ENCODE measurements around the gene UCHL1. TPM values are rescaled to one million over a fixed set of nuclear protein-coding genes. Genes with fewer than 3 reads are reported as not detected.

Gene UCHL1
- total and polyA plus RNA-seq, 10 of the 15 experiments (the other 5 are each of a cell fraction or from before 2014, with no cell fraction given), result 0.29 to 178 (median 125) TPM

GRCh38 chr4:41216294-41217019, 40.3 kb upstream of the UCHL1 start (continued):
- peak; percentile 39; the same call in 1 of the 2 replicates for TF ChIP-seq RB1 (IDR thresholded peaks at IDR 0.05; ENCODE audit: borderline replicate concordance)
- TF ChIP-seq RFX5 (IDR thresholded peaks at IDR 0.05; ENCODE audit: low read depth, low read length), result no peak
- peak; percentile 35; the same call in 1 of the 2 replicates for TF ChIP-seq ZNF207 (IDR thresholded peaks at IDR 0.05; ENCODE audit: borderline replicate concordance)
- TF ChIP-seq, protein P1, sequence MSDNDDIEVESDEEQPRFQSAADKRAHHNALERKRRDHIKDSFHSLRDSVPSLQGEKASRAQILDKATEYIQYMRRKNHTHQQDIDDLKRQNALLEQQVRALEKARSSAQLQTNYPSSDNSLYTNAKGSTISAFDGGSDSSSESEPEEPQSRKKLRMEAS (IDR thresholded peaks at IDR 0.05; ENCODE audit: low read depth, low read length), result no peak
- TF ChIP-seq YY1 (IDR thresholded peaks at IDR 0.05; ENCODE audit: low read depth, low read length), result 0 out of 2 replicates have a peak, but pooled peaks have one; percentile 19
- TF ChIP-seq, protein P2, sequence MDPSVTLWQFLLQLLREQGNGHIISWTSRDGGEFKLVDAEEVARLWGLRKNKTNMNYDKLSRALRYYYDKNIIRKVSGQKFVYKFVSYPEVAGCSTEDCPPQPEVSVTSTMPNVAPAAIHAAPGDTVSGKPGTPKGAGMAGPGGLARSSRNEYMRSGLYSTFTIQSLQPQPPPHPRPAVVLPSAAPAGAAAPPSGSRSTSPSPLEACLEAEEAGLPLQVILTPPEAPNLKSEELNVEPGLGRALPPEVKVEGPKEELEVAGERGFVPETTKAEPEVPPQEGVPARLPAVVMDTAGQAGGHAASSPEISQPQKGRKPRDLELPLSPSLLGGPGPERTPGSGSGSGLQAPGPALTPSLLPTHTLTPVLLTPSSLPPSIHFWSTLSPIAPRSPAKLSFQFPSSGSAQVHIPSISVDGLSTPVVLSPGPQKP (IDR thresholded peaks at IDR 0.05; ENCODE audit: low read depth, low read length), result peak; percentile 36; the same call in 1 of the 2 replicates
- no peak for TF ChIP-seq SIN3A (IDR thresholded peaks at IDR 0.05; ENCODE audit: low read depth, low read length)
- TF ChIP-seq PAX5 (IDR thresholded peaks at IDR 0.05; ENCODE audit: borderline replicate concordance, low read depth, low read length), result 0 out of 2 replicates have a peak, but pooled peaks have one; percentile 59
- TF ChIP-seq LARP7 (IDR thresholded peaks at IDR 0.05), result no peak
- TF ChIP-seq MTA3 (IDR thresholded peaks at IDR 0.05; ENCODE audit: borderline replicate concordance, low read length), result no peak
- TF ChIP-seq ZBTB40 (IDR thresholded peaks at IDR 0.05; ENCODE audit: borderline replicate concordance), result peak; percentile 84; the same call in 1 of the 2 replicates
- TF ChIP-seq, protein P3, sequence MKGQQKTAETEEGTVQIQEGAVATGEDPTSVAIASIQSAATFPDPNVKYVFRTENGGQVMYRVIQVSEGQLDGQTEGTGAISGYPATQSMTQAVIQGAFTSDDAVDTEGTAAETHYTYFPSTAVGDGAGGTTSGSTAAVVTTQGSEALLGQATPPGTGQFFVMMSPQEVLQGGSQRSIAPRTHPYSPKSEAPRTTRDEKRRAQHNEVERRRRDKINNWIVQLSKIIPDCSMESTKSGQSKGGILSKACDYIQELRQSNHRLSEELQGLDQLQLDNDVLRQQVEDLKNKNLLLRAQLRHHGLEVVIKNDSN (IDR thresholded peaks at IDR 0.05; ENCODE audit: borderline replicate concordance, extremely low read length, insufficient read depth, low read depth, low read length), result no peak
- no peak for TF ChIP-seq KDM1A (IDR thresholded peaks at IDR 0.05; ENCODE audit: borderline replicate concordance)
- TF ChIP-seq HDAC6 (IDR thresholded peaks at IDR 0.05; ENCODE audit: unreplicated experiment), result no peak
- peak; percentile 26; the same call in 1 of the 2 replicates for TF ChIP-seq TCF12 (IDR thresholded peaks at IDR 0.05; ENCODE audit: low read depth, low read length)
- TF ChIP-seq CBX3 (IDR thresholded peaks at IDR 0.05; ENCODE audit: borderline replicate concordance, low read depth), result no peak
- no peak for TF ChIP-seq CBFB (IDR thresholded peaks at IDR 0.05; ENCODE audit: low read depth)
- TF ChIP-seq, protein P4, sequence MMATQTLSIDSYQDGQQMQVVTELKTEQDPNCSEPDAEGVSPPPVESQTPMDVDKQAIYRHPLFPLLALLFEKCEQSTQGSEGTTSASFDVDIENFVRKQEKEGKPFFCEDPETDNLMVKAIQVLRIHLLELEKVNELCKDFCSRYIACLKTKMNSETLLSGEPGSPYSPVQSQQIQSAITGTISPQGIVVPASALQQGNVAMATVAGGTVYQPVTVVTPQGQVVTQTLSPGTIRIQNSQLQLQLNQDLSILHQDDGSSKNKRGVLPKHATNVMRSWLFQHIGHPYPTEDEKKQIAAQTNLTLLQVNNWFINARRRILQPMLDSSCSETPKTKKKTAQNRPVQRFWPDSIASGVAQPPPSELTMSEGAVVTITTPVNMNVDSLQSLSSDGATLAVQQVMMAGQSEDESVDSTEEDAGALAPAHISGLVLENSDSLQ (IDR thresholded peaks at IDR 0.05), result peak; percentile 46; the same call in 1 of the 2 replicates
- no peak; the same call in 1 of the 2 replicates for TF ChIP-seq SMARCA5 (IDR thresholded peaks at IDR 0.05)
- no peak for TF ChIP-seq TARDBP (IDR thresholded peaks at IDR 0.05; ENCODE audit: borderline replicate concordance)
- TF ChIP-seq CHD2 (IDR thresholded peaks at IDR 0.05; ENCODE audit: borderline replicate concordance, low read depth, low read length), result 0 out of 2 replicates have a peak, but pooled peaks have one; percentile 35
- peak; percentile 49 for TF ChIP-seq HCFC1 (IDR thresholded peaks at IDR 0.05; ENCODE audit: low read length)
- TF ChIP-seq NFYB (IDR thresholded peaks at IDR 0.05; ENCODE audit: insufficient read depth, low read depth, low read length), result no peak

All from GM12878 (cell line).